ENCODE data around the gene SORL1.

GRCh38 chr11:121463689-121464335 is 11.7 kb downstream of the SORL1 start:
- no peak for TF ChIP-seq FOXM1 (IDR thresholded peaks at IDR 0.05; ENCODE audit: borderline replicate concordance, low read depth)
- no peak for TF ChIP-seq TAF1 (IDR thresholded peaks at IDR 0.05; ENCODE audit: low read depth)
- TF ChIP-seq RAD21 (IDR thresholded peaks at IDR 0.05; ENCODE audit: low read depth): no peak
